GM18517 (cell line): Measurements from ENCODE around the gene MAP1S.
"Not testable (repeated sequence)": the region's sequence is repeated elsewhere in the genome, so short reads cannot be mapped to it uniquely, and the experiment has no call there.

Experiments
- ATAC-seq: cut with Tn5 transposase; IDR thresholded peaks from one replicate; pipeline ENCODE4 v1.9.1; 2021; ENCODE audit warnings: mild to moderate bottlenecking, moderate library complexity; ENCODE audit not compliant: unreplicated experiment

MAP1S gene

GRCh38 chr19:17762505-17763229 is 43.4 kb downstream of the MAP1S start:
- ATAC-seq = no peak

- no peak for ATAC-seq
Observed at GRCh38 chr19:17764348-17764747, 45.1 kb downstream of the MAP1S start.

GRCh38 chr19:17765069-17765618 is 45.9 kb downstream of the MAP1S start:
- no peak for ATAC-seq

- no peak for ATAC-seq
Observed at GRCh38 chr19:17766543-17767131, 47.4 kb downstream of the MAP1S start.

GRCh38 chr19:17767559-17767958 is 48.3 kb downstream of the MAP1S start:
- no peak for ATAC-seq

GRCh38 chr19:17770613-17771012 is 51.3 kb downstream of the MAP1S start:
- no peak for ATAC-seq

- ATAC-seq = no peak
Observed at GRCh38 chr19:17772172-17772571, 52.9 kb downstream of the MAP1S start.

GRCh38 chr19:17775245-17775927 is 56.1 kb downstream of the MAP1S start:
- ATAC-seq = no peak

- peak; percentile 76 for ATAC-seq
Observed at GRCh38 chr19:17775991-17776803, 56.9 kb downstream of the MAP1S start.

- ATAC-seq = not testable (repeated sequence)
Observed at GRCh38 chr19:17777840-17778239, 58.6 kb downstream of the MAP1S start.

GRCh38 chr19:17778251-17778967 is 59.1 kb downstream of the MAP1S start:
- ATAC-seq = no peak

- ATAC-seq = no peak
Observed at GRCh38 chr19:17778968-17779929, 60.0 kb downstream of the MAP1S start.

- no peak for ATAC-seq
Observed at GRCh38 chr19:17780781-17781180, 61.5 kb downstream of the MAP1S start.

- not testable (repeated sequence) for ATAC-seq
Observed at GRCh38 chr19:17783721-17784120, 64.4 kb downstream of the MAP1S start.
